Omental fat pad (tissue), 4 donors: ENCODE results near the gene TBC1D2. TPM values are rescaled to one million over a fixed set of nuclear protein-coding genes. Genes with fewer than 3 reads are reported as not detected.

Source experiments
- ATAC-seq: fragments of 150-250 bp; one replicate; pipeline ENCODE4 v1.9.1; 2016; ENCODE audit warnings: mild to moderate bottlenecking, moderate library complexity; ENCODE audit not compliant: low FRiP score
- DNase-seq: peaks from one replicate; pipeline ENCODE4 v3.0.0-alpha.2; 2019; ENCODE audit warnings: low spot score
- total RNA-seq, 4 donors: library from RNA; depleted of rRNA; stranded (reverse); fragments of >200 nt; gene quantifications; one replicate each; pipeline ENCODE4 v1.1.0, GENCODE V29; 2016
- TF ChIP-seq, protein P1 (sequence below), 3 donors: fragments of 450-650 bp; IDR thresholded peaks; one replicate each; pipeline ENCODE4 v1.5.1; 2016 to 2017; ENCODE audit warnings: antibody characterized with exemption in 3 of 3, mild to moderate bottlenecking in 3 of 3, moderate library complexity in 2 of 3

Gene TBC1D2
- total RNA-seq, 4 donors from 2014 or later = 7.6 to 37.9 (median 12.4) TPM

DNA sequence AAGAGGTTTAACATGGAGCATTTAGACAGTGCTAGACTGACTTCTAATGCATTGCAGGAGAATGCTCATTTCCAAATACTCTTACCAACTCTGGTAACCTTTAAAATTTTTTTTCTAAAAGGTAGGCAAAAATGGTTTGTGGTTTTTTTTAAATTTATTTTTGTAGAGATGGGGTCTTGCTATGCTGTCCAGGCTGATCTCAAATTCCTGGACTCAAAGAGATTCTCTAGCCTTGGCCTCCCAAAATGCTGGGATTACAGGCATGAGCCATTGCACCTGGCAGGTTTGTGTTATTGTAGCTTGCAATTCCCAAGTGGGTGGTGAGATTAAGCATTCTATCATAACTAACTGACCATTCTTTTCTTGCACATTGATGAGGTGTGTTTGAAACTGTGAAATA is 43.0 kb upstream of the TBC1D2 start:
- TF ChIP-seq, protein P1, sequence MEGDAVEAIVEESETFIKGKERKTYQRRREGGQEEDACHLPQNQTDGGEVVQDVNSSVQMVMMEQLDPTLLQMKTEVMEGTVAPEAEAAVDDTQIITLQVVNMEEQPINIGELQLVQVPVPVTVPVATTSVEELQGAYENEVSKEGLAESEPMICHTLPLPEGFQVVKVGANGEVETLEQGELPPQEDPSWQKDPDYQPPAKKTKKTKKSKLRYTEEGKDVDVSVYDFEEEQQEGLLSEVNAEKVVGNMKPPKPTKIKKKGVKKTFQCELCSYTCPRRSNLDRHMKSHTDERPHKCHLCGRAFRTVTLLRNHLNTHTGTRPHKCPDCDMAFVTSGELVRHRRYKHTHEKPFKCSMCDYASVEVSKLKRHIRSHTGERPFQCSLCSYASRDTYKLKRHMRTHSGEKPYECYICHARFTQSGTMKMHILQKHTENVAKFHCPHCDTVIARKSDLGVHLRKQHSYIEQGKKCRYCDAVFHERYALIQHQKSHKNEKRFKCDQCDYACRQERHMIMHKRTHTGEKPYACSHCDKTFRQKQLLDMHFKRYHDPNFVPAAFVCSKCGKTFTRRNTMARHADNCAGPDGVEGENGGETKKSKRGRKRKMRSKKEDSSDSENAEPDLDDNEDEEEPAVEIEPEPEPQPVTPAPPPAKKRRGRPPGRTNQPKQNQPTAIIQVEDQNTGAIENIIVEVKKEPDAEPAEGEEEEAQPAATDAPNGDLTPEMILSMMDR (IDR thresholded peaks at IDR 0.05) = no peak
- DNase-seq (no peak), ATAC-seq (no peak)

DNA sequence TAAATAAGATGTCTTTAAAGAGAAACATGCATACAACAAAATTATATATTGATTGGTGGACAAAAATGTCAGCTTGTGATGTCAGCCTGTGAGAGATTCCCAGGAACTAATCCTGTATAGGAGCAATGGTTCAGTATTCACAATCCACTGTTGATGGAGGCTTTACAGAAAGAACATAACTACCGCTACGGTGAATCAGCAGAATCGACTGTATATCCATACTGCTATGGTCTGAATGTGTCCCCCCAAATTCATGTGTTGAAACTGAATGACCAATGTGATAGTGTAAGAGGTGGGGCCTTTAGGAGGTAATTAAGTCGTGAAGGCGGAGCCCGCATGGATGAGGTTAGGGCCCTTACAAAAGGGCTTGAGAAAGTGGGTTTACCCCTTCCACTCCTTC is 40.4 kb upstream of the TBC1D2 start:
- TF ChIP-seq, protein P1 (IDR thresholded peaks at IDR 0.05) = no peak
- DNase-seq (no peak), ATAC-seq (no peak)

DNA sequence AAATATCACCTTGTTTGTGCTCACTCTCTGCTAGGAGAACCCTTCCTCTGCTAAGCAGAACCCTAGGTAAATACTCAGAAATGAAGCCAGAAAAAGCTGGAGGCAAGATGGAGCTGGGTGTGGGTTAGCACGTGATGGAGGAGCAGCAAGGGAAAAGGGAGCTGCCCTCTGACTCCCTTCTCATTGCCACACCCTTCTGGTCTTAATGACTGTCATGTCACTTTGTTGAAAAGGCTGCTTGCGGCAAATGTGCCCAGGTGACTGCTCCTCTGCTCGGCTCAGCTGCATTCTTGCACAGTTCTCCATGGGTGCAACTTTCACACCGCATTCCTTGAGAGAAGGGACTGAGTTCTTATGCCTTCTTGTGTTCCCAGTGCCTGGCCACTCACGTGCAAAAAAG is 36.4 kb upstream of the TBC1D2 start:
- DNase-seq (no peak), ATAC-seq (no peak)
- TF ChIP-seq, protein P1 (IDR thresholded peaks at IDR 0.05) = no peak

DNA sequence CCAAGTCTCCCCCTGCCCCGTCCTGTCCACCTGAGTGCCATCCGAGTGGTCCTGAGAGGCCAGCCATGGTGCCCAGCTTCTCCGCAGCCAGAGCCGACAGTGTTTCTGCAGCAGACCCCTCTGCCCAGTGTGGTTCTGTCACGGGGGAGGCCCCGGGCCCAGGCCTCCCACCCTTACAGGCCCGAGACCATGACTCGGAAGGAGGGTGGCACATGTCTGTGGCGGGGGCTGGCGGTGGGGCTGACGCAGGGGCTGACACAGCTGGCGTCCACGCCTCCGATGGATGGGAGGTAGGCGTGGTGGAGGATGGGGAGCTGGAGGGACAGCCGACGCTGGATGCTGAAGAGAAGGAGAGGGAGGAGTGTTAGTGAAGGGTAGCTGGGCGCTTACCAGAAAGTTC is 35.0 kb upstream of the TBC1D2 start:
- ATAC-seq = no peak
- DNase-seq = no peak
- TF ChIP-seq, protein P1 (IDR thresholded peaks at IDR 0.05) = no peak

DNA sequence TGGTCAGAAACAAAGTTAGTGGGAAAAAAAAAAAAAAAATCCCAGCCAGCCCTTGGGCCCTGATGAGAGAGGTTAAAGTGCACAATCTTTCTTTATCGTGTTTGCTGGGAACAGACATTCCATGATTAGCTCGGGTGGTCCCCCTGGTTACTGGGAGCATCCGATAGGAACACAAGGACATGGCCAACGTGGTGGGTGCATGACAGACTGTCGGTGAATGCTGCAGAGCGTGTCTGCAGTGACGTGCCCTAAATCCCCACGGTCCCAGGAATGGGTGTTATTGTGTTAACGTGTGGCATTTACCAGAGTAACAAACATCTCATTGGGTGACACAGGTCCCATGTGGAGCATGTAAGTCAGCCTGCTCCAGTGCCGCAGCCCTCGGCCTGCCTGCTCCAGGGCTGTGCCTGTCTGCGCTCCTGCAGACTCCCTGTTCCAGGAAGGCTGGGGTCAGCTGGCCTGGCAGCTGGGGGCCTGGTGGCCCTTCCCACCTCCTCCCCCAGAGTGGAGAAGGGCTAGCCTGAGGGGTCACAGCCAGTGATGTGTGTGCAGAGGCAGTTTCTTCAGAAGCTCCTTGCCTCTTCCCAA is 34.3 kb upstream of the TBC1D2 start:
- ATAC-seq (no peak), DNase-seq (no peak)
- TF ChIP-seq, protein P1 (IDR thresholded peaks at IDR 0.05) = no peak

DNA sequence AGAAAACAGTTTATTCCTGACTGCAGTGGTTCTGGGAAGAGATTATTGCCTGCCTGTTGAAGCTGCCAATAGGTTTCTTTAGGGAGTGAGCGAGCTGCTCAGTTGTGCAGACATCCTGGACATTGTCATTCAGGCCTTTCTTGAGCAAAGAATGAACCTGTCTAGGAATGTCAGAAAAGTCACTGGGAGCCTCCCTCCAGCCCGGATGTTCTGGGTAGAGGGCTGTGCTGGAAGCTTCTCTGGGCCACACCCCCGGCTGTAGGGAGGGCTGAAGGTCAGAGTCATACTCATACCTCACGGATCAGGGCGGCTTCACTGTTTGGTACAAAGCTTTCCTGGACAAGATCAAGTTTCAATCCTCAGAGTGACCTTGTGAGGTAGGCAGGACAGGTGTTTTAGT is 33.4 kb upstream of the TBC1D2 start:
- no peak for ATAC-seq
- TF ChIP-seq, protein P1 (IDR thresholded peaks at IDR 0.05) = no peak
- DNase-seq = no peak

DNA sequence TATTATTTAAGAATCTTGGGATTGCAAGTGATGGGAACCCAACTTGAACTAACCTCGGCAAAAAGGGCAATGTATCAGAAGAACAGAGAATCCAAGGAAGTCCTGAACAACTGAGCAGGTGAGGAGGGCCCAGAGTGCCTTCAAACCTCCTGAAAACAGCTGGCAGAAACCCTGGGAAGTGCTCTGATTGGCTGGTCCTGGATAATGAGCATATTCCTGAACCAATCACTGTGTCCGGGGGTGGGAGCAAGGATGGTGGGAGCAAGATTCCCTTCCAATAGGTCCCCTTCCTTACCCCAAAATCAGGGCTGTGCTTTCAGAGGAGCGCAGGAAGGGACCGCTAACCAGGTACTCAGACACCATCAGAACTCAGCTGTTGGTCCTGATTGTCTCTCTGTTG is 31.9 kb upstream of the TBC1D2 start:
- ATAC-seq (no peak), DNase-seq (no peak)
- TF ChIP-seq, protein P1 (IDR thresholded peaks at IDR 0.05) = no peak
